HUES64 (cell line): ENCODE results near the gene PAPPA2. TPM values are rescaled to one million over a fixed set of nuclear protein-coding genes. Genes with fewer than 3 reads are reported as not detected.
"Not testable (repeated sequence)": the region's sequence is repeated elsewhere in the genome, so short reads cannot be mapped to it uniquely, and the experiment has no call there.

Experiments used
- H3K27ac ChIP-seq: 2 replicates; pipeline ENCODE4 v1.7.0; 2013; ENCODE audit warnings: low read depth, low read length, inconsistent platforms
- H3K27me3 ChIP-seq: 2 replicates; pipeline ENCODE4 v1.6.1; 2013; ENCODE audit warnings: mild to moderate bottlenecking, low read length; ENCODE audit not compliant: insufficient read depth
- H3K36me3 ChIP-seq: 2 replicates; pipeline ENCODE4 v1.6.1; 2013; ENCODE audit warnings: mild to moderate bottlenecking, low read length; ENCODE audit not compliant: insufficient read depth
- H3K4me1 ChIP-seq: 2 replicates; pipeline ENCODE4 v1.6.1; 2013; ENCODE audit warnings: mild to moderate bottlenecking, low read length, moderate library complexity; ENCODE audit not compliant: insufficient read depth
- H3K4me3 ChIP-seq: 2 replicates; pipeline ENCODE4 v1.5.1; 2013; ENCODE audit warnings: mild to moderate bottlenecking, low read length, moderate library complexity
- H3K9ac ChIP-seq: 2 replicates; pipeline ENCODE4 v1.6.1; 2013; ENCODE audit warnings: mild to moderate bottlenecking, low read depth, low read length
- H3K9me3 ChIP-seq: 2 replicates; pipeline ENCODE4 v1.6.1; 2013; ENCODE audit warnings: low read depth, low read length; ENCODE audit not compliant: insufficient read depth
- WGBS: fragments of 150-250, 120-280 bp; methylation state at CpG from one replicate; pipeline ENCODE4 v1.1.7; 2013; ENCODE audit warnings: missing lambda C conversion rate; 5-methylcytosine and 5-hydroxymethylcytosine counted together
- polyA plus RNA-seq, 2 experiments: library from polyadenylated mRNA; stranded (reverse); fragments of 50-300 nt; gene quantifications; one replicate each; pipeline ENCODE4 v1.2.3, GENCODE V29; 2013

PAPPA2 gene
- 0.55 TPM for polyA plus RNA-seq (2013, experiment 1 of 2)
- 0.57 TPM for polyA plus RNA-seq (2013, experiment 2 of 2)

DNA sequence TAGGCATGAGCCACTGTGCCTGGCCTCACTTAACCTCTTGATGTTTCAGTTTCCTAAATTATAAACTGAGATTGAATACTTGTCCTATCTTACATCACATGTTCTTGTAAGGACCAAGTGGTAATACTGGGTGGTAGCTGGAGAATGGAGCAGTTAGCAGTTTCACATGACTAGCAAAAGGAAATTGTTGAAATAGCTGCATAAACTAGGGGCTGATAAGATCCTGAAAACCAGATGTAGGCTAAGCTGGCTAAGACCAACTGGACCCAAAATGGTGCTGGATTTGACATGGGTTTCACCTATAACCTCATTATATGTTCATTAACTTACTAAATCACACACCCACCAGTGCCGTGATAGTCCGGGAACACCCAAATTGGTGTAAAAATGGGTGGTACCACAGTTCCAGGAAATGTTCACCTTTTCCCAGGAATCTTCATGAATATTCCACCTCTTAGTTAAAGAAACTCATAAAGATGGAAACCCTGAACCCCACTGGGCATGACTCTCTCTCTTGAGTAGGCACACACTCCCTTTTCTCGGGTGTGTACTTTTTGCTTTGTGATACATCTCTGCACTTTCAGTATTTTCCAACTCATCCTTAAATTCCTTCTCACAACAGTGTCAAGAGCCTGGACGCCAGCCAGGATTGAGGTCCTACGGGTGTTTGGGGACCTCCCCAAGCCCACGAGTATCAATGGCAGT lies at the start of gene PAPPA2:
Gene PAPPA2 (plus strand): TSS at position 502 of the 705 bp plus-strand sequence. CDS start 93,148 bp downstream, outside the sequence.
- no peaks in the 10 kb centered on the region for H3K27me3 ChIP-seq
- H3K4me1 ChIP-seq = no peaks in the 10 kb centered on the region
- no peak within 1 kb of the TSS for H3K4me3 ChIP-seq
- no peak within 1 kb of the TSS for H3K27ac ChIP-seq
- 95% methylated on average over 6 of the region's 6 CpGs for WGBS
- no peaks in the 10 kb centered on the region for H3K9me3 ChIP-seq
- H3K9ac ChIP-seq = no peak within 1 kb of the TSS
- H3K36me3 ChIP-seq = no peaks in the 10 kb centered on the region

- WGBS = 73% methylated on average over 6 of the region's 6 CpGs
- H3K36me3 ChIP-seq = no peaks in the 10 kb centered on the region
- no peaks in the 10 kb centered on the region for H3K27me3 ChIP-seq
- no peak overlapping the region for H3K9ac ChIP-seq
- H3K9me3 ChIP-seq = no peaks in the 10 kb centered on the region
- no peak overlapping the region for H3K4me3 ChIP-seq
- H3K27ac ChIP-seq = no peak overlapping the region
- H3K4me1 ChIP-seq = no peaks in the 10 kb centered on the region
Measured at GRCh38 chr1:176416777-176417176, 46.2 kb upstream of the PAPPA2 start.

- WGBS = 94% methylated on average over 1 of the region's 1 CpG
- H3K27me3 ChIP-seq, H3K27ac ChIP-seq, H3K4me1 ChIP-seq, H3K36me3 ChIP-seq, H3K9me3 ChIP-seq, H3K9ac ChIP-seq, H3K4me3 ChIP-seq: not testable (repeated sequence)
Measured at GRCh38 chr1:176419608-176420007, 43.4 kb upstream of the PAPPA2 start.

- H3K9ac ChIP-seq = no peak overlapping the region
- no peaks in the 10 kb centered on the region for H3K9me3 ChIP-seq
- H3K4me1 ChIP-seq = no peaks in the 10 kb centered on the region
- H3K36me3 ChIP-seq = no peaks in the 10 kb centered on the region
- no peak overlapping the region for H3K4me3 ChIP-seq
- H3K27ac ChIP-seq = no peak overlapping the region
- peaks cover 9% of the 10 kb centered on the region; the same call in 1 of the 2 replicates for H3K27me3 ChIP-seq
- WGBS = 64% methylated on average over 2 of the region's 2 CpGs
Measured at GRCh38 chr1:176434234-176434633, 28.7 kb upstream of the PAPPA2 start.

DNA sequence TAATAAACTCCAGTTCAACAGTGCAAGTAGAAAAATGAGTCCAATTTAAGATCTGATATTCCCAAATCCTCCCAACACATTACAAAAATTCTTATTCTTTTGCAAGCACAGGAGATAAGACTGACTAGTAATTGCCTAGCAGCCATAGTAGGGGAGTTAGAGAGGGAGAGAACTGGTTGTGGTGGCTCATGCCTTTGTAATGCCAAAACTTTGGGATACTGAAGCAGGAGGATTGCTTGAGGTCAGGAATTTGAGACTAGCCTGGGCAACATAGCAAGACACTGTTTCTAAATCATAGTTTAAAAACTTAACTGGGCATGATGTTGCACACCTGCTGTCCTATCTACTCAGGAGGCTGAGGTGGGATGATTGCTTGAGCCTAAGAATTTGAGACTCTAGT lies 26.7 kb upstream of the PAPPA2 start:
- H3K9me3 ChIP-seq = no peaks in the 10 kb centered on the region
- no peak overlapping the region for H3K4me3 ChIP-seq
- H3K36me3 ChIP-seq = no peaks in the 10 kb centered on the region
- H3K27ac ChIP-seq = no peak overlapping the region
- H3K9ac ChIP-seq = no peak overlapping the region
- no peaks in the 10 kb centered on the region for H3K4me1 ChIP-seq
- H3K27me3 ChIP-seq = peaks cover 9% of the 10 kb centered on the region; the same call in 1 of the 2 replicates

GRCh38 chr1:176440176-176440575 lies 22.8 kb upstream of the PAPPA2 start:
- H3K9ac ChIP-seq = no peak overlapping the region
- H3K27me3 ChIP-seq = no peaks in the 10 kb centered on the region; the same call in 1 of the 2 replicates
- WGBS = 94% methylated on average over 2 of the region's 2 CpGs
- H3K4me1 ChIP-seq = no peaks in the 10 kb centered on the region
- no peaks in the 10 kb centered on the region for H3K36me3 ChIP-seq
- H3K9me3 ChIP-seq = no peaks in the 10 kb centered on the region
- no peak overlapping the region for H3K4me3 ChIP-seq
- H3K27ac ChIP-seq = no peak overlapping the region

- Histone ChIP-seq H3K4me1 (no peaks in the 10 kb centered on the region), H3K9ac (no peak overlapping the region), H3K27me3 (no peaks in the 10 kb centered on the region), H3K9me3 (no peaks in the 10 kb centered on the region), H3K36me3 (no peaks in the 10 kb centered on the region), H3K27ac (no peak overlapping the region), H3K4me3 (no peak overlapping the region)
- 97% methylated on average over 4 of the region's 4 CpGs for WGBS
Measured at GRCh38 chr1:176444286-176444685, 18.7 kb upstream of the PAPPA2 start.

DNA sequence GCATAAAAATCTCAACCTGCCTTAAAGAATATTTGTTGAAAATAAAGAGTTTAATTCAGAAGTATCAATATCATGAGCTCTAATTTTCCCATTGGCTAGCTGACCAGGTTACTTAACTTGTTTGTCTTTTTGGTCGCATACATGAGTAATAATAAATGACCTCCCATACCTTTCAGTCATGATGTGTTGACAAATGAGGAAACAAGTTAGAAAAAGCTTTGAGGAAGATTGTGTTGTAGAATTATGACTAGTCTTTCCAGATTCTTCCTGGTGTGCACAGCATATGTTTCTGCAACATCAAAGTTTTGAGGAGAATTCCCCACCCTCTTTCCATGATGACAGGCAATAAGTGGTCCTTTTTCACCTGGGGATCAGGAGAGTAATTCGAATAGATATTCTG lies 17.6 kb upstream of the PAPPA2 start:
- Histone ChIP-seq H3K9ac (no peak overlapping the region), H3K27me3 (no peaks in the 10 kb centered on the region), H3K4me3 (no peak overlapping the region), H3K36me3 (no peaks in the 10 kb centered on the region), H3K27ac (no peak overlapping the region), H3K9me3 (no peaks in the 10 kb centered on the region), H3K4me1 (no peaks in the 10 kb centered on the region)
- whole genome bisulfite sequencing = 88% methylated on average over 1 of the region's 2 CpGs

GRCh38 chr1:176448340-176448739 lies 14.6 kb upstream of the PAPPA2 start:
- H3K9me3 ChIP-seq = no peaks in the 10 kb centered on the region
- 83% methylated on average over 2 of the region's 4 CpGs for WGBS
- H3K27me3 ChIP-seq = no peaks in the 10 kb centered on the region
- H3K4me1 ChIP-seq = no peaks in the 10 kb centered on the region
- no peaks in the 10 kb centered on the region for H3K36me3 ChIP-seq
- H3K9ac ChIP-seq = no peak overlapping the region
- H3K27ac ChIP-seq = no peak overlapping the region
- H3K4me3 ChIP-seq = no peak overlapping the region

DNA sequence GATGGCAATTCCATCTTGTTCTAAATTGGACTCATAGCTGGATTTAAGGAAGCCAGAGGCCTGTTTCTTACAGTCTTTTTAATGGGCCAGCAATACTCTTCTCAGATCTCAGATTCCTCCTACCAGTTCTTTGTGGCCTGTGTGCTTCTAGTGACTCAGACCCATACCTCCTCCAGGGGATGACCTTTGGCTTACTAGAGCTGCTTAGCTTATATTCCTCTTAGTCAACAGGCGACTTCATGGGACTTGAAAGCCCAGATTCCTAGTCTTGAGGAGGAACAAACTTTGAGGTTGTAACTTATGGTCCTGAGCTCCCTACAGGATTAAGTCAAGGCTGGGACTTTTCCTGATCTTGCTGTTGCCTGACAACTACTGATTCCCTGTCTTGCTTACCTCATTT lies 12.4 kb upstream of the PAPPA2 start:
- H3K4me3 ChIP-seq = no peak overlapping the region
- 83% methylated on average over 1 of the region's 1 CpG for WGBS
- no peaks in the 10 kb centered on the region for H3K36me3 ChIP-seq
- H3K27ac ChIP-seq = no peak overlapping the region
- H3K4me1 ChIP-seq = no peaks in the 10 kb centered on the region
- no peaks in the 10 kb centered on the region for H3K27me3 ChIP-seq
- H3K9me3 ChIP-seq = no peaks in the 10 kb centered on the region
- no peak overlapping the region for H3K9ac ChIP-seq

- 88% methylated on average over 2 of the region's 2 CpGs for WGBS
Measured at GRCh38 chr1:176451741-176452140, 11.2 kb upstream of the PAPPA2 start.

GRCh38 chr1:176456795-176457194 lies 6.2 kb upstream of the PAPPA2 start:
- 96% methylated on average over 8 of the region's 8 CpGs for WGBS
- H3K27ac ChIP-seq = no peak overlapping the region

More at GRCh38 chr1:176451741-176452140, 11.2 kb upstream of the PAPPA2 start:
- not testable (repeated sequence) for H3K9ac ChIP-seq, H3K4me1 ChIP-seq, H3K27ac ChIP-seq, H3K36me3 ChIP-seq, H3K9me3 ChIP-seq, H3K27me3 ChIP-seq, H3K4me3 ChIP-seq

More at GRCh38 chr1:176456795-176457194, 6.2 kb upstream of the PAPPA2 start:
- Histone ChIP-seq H3K4me3 (no peak overlapping the region), H3K27me3 (no peaks in the 10 kb centered on the region), H3K9ac (no peak overlapping the region), H3K4me1 (no peaks in the 10 kb centered on the region), H3K9me3 (no peaks in the 10 kb centered on the region), H3K36me3 (no peaks in the 10 kb centered on the region)
